Left lung (tissue), 10 donors: ENCODE results near the gene OTUB1. TPM values are rescaled to one million over a fixed set of nuclear protein-coding genes. Genes with fewer than 3 reads are reported as not detected.

ENCODE experiments used
- ATAC-seq: fragments of 200-7000 bp; cut with Tn5 transposase; one replicate; pipeline ENCODE4 v1.9.1; 2020; ENCODE audit warnings: moderate library complexity
- DNase-seq, 4 donors: peaks; one replicate each; pipeline ENCODE4 v3.0.0-alpha.2; 2013 to 2020
- H3K27ac ChIP-seq, 2 donors: fragments of 200-600 bp; sonication (generic) in 1 of 2; one replicate each; pipeline versions ENCODE4 v1.5.0 to v1.8.0; 2020 to 2021
- H3K27me3 ChIP-seq, 2 donors: fragments of 200-600 bp; sonication (generic) in 1 of 2; one replicate each; pipeline versions ENCODE4 v1.5.0 to v1.8.0; 2020 to 2021
- H3K36me3 ChIP-seq, 2 donors: fragments of 200-600 bp; sonication (generic) in 1 of 2; one replicate each; pipeline versions ENCODE4 v1.5.0 to v1.8.0; 2020 to 2021
- H3K4me1 ChIP-seq, 2 donors: fragments of 200-600 bp; one replicate each; pipeline ENCODE4 v1.8.0; 2021
- H3K4me3 ChIP-seq, 2 donors: fragments of 200-600 bp; sonication (generic) in 1 of 2; one replicate each; pipeline versions ENCODE4 v1.5.0 to v1.8.0; 2020 to 2021; ENCODE audit warnings: mild to moderate bottlenecking in 1 of 2
- H3K9me3 ChIP-seq, 2 donors: fragments of 200-600 bp; sonication (generic) in 1 of 2; one replicate each; pipeline versions ENCODE4 v1.5.0 to v1.8.0; 2020 to 2021
- intact Hi-C, 2 donors: fragments of 100-400 bp; cut with DNase I; formaldehyde crosslinking; loops; one replicate each; pipeline versions ENCODE4 v1.11.2 to v1.14.2; 2022
- polyA plus RNA-seq, 6 donors: library from polyadenylated mRNA; unstranded; fragments of 120-200 nt; gene quantifications; one replicate each; pipeline ENCODE4 v1.2.1, GENCODE V29; 2013; ENCODE audit not compliant: insufficient read length in 6 of 6
- total RNA-seq, 2 donors: library from RNA; stranded (reverse); fragmentation: NEBNext Ultra II Directional; extraction: Animal tissue kit (Norgen Biotek cat#: 25700); gene quantifications; one replicate each; pipeline ENCODE4 v1.2.1, GENCODE V29; 2021
- TF ChIP-seq, protein P1 (sequence below), 2 donors: fragments of 200-600 bp; sonication (generic) in 1 of 2; IDR thresholded peaks; one replicate each; pipeline versions ENCODE4 v1.5.0 to v1.8.0; 2021; ENCODE audit warnings: antibody characterized with exemption in 2 of 2
- donor health status: DM: no; HTN: yes; CAD: no.
- donor health status: DM: no; HTN: no; CAD: no.

Gene OTUB1
- total and polyA plus RNA-seq, 8 donors: 65.0 to 94.8 (median 83.1) TPM

DNA sequence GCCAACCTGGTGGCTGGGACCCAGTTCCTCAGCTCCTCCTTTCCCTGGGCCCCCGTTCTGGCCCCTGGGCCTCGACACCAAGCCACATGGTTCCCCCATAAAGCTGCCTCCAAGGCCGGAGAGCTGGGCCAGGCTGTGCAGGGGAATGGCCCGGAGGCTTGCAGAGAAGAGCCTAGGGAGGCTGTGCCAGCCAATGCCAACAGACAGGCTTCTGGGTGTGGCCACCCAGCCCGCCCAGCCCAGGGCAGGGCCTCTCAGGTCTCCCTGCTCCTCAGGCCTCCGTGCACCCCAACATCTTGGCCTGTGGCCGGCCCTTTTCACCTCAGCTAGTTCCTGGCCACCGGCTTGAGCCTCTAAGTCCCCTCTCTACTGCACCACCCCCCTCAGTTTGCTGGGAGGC lies 32.1 kb downstream of the OTUB1 start:
- no peak for DNase-seq
- no peaks in the 10 kb centered on the region for H3K4me1 ChIP-seq
- TF ChIP-seq, protein P1, sequence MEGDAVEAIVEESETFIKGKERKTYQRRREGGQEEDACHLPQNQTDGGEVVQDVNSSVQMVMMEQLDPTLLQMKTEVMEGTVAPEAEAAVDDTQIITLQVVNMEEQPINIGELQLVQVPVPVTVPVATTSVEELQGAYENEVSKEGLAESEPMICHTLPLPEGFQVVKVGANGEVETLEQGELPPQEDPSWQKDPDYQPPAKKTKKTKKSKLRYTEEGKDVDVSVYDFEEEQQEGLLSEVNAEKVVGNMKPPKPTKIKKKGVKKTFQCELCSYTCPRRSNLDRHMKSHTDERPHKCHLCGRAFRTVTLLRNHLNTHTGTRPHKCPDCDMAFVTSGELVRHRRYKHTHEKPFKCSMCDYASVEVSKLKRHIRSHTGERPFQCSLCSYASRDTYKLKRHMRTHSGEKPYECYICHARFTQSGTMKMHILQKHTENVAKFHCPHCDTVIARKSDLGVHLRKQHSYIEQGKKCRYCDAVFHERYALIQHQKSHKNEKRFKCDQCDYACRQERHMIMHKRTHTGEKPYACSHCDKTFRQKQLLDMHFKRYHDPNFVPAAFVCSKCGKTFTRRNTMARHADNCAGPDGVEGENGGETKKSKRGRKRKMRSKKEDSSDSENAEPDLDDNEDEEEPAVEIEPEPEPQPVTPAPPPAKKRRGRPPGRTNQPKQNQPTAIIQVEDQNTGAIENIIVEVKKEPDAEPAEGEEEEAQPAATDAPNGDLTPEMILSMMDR (IDR thresholded peaks at IDR 0.05): no peak
- no peaks in the 10 kb centered on the region for H3K36me3 ChIP-seq
- intact Hi-C loops: no loop called here
- H3K27ac ChIP-seq: no peak overlapping the region
- no peaks in the 10 kb centered on the region for H3K9me3 ChIP-seq
- peak; percentile 33 for ATAC-seq
- no peak overlapping the region for H3K4me3 ChIP-seq
- H3K27me3 ChIP-seq: no peaks in the 10 kb centered on the region

DNA sequence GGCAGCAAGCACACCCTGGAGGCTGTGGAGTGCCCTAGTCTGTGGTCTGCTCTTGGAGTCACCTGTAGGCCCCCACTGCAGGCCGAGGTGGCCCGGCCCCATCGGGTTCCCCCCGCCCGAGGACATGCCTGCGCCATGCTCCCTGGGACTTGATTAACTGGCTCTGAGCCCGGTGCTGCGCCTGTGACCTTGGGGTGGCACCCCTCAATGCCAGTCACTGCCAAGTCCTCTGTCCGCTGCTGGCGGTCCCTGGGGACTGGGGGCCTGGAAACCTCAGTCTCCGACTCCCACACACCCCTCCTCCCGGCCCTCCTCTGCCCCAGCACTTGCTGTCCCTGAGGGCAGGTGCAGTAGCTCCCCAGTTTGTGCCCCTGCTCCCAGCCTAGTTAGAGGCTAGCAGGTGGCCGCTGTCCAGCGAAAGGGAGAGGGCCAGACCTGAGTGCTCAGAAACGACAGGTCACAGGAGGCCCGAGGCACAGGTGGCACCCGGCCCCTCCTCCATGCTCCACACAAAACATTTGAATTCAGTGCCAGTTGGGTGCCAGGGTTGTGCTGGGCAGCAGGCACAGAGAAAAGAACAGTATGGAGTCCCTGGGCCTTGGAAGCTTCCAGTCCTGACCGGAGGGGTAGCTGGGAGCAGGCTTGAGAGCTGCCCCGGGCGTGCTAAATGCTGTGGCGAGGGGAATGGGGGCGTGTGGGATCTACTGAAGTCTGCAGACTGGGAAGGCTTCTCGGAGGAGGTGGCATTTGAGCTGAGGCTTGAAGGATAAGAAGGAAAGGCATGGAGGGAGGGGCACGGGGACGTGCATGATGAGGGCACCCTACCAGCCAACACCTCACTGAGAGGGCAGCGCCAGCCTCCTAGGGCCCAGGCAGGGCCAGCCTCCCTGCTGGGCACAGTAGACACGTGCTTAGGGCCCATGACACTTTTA lies 33.1 kb downstream of the OTUB1 start:
- H3K27ac ChIP-seq: no peak overlapping the region
- no peaks in the 10 kb centered on the region for H3K4me1 ChIP-seq
- TF ChIP-seq, protein P1 (IDR thresholded peaks at IDR 0.05): no peak
- no peaks in the 10 kb centered on the region for H3K9me3 ChIP-seq
- no peaks in the 10 kb centered on the region for H3K27me3 ChIP-seq
- intact Hi-C loops: no loop called here
- ATAC-seq: peak; percentile 45
- H3K36me3 ChIP-seq: no peaks in the 10 kb centered on the region
- peak in 1 of 4 donors; percentile 73 for DNase-seq
- H3K4me3 ChIP-seq: no peak overlapping the region

DNA sequence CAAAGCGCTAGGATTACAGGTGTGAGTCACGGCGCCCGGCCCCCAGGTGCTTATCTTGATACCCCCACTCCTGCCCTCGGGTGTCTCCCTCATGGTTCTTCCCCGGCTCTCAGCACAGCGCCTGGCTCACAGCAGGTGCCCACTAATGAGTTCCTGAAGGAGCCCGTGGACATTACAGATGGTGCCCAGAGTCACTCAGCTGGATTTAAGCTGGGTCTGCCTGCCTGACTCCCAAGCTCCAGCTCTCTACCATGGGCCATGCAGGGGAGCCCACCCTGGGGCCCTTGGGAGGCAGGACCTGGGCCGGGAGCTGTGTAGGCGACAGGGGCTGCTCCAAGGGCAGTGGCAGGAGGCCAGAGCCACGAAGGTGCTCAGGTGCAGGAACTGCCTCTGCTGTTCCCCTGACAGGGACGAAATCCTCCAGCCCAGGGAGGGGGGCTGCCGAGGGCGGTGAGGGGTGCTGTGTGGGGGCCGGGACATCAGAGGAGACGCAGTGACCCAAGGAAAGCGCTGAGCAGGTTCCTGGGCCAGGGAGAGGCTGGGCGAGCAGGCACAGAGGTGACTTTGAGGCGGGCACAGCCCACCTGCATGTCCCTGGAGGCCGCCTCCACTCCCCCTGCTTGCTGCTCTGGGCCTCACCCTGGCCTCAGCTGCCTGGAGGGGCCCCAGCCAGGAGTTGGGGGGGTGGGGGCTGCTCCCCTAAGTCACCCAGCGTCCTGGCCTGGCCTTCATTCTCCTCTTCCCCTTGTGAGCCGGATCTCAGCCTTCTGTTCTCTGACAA lies 34.9 kb downstream of the OTUB1 start:
- Histone ChIP-seq H3K27me3 (no peaks in the 10 kb centered on the region), H3K4me1 (no peaks in the 10 kb centered on the region), H3K36me3 (no peaks in the 10 kb centered on the region), H3K4me3 (no peak overlapping the region), H3K9me3 (no peaks in the 10 kb centered on the region), H3K27ac (no peak overlapping the region)
- intact Hi-C loops: no loop called here
- TF ChIP-seq, protein P1 (IDR thresholded peaks at IDR 0.05): no peak
- DNase-seq (no peak), ATAC-seq (no peak)

DNA sequence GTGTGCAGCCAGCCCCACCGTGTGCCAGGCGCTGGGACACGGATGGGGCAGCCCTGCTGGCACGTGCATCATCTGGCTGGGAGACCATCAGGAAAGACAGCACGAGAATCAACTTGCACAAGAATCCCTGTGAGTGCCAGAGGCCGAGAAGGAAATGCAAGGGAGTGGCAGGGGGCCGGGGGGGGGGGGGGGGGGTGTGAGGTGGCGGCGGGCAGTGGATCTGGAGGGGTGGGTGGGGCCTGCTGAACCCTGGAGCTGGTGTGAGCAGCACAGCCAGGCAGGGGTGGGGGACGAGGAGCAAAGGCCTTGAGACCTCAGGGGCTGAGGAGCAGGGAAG lies 35.5 kb downstream of the OTUB1 start:
- no peak for ATAC-seq
- Histone ChIP-seq H3K27me3 (no peaks in the 10 kb centered on the region), H3K4me1 (no peaks in the 10 kb centered on the region), H3K9me3 (no peaks in the 10 kb centered on the region), H3K27ac (no peak overlapping the region), H3K36me3 (no peaks in the 10 kb centered on the region), H3K4me3 (no peak overlapping the region)
- no peak for DNase-seq
- TF ChIP-seq, protein P1 (IDR thresholded peaks at IDR 0.05): no peak
- intact Hi-C loops: no loop called here

DNA sequence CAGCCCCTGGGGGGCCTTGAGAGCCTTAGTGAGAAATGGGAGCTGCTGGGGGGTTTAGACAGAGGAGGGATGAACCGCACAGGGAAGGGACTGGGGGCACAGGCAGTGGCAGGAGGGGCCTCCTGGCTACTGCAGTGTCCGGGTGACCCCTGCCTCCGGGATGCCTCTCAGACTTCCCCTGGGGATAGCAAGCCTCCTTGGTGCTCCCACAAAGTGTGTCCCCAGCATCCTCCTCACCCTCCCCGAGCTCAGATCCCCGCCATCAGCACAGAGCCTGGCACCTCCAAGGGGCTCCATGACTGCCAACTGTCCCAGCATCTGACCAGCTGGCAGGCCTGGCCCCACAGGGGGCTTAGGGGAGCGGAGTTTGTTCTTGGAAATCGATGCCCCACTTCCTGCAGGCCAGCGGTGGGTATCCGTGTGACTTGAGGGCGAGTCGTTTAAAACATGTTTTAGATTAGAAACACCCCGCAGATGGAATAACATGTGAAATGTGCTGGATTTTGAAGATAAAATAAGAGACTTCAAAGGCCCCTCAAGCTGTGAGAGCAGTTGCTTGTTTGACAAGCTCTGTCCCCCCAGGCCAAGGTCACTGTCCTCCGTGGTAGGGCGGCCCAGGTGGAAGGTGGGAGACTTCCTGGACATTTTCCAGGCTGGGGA lies 36.0 kb downstream of the OTUB1 start:
- ATAC-seq: no peak
- TF ChIP-seq, protein P1 (IDR thresholded peaks at IDR 0.05): no peak
- no peak overlapping the region for H3K4me3 ChIP-seq

More for the DNA sequence above, 36.0 kb downstream of the OTUB1 start:
- Histone ChIP-seq H3K27me3 (no peaks in the 10 kb centered on the region), H3K4me1 (no peaks in the 10 kb centered on the region), H3K9me3 (no peaks in the 10 kb centered on the region), H3K27ac (no peak overlapping the region), H3K36me3 (no peaks in the 10 kb centered on the region)
- DNase-seq: no peak
- intact Hi-C loops: no loop called here
